GM12878 (cell line): ENCODE data around the gene SUSD5. TPM values are rescaled to one million over a fixed set of nuclear protein-coding genes. Genes with fewer than 3 reads are reported as not detected.

Experiments
- ATAC-seq: fragments of 200-7000 bp; cut with Tn5 transposase; 3 replicates; pipeline ENCODE4 v1.9.1; 2020; ENCODE audit warnings: mild to moderate bottlenecking, moderate library complexity
- BruUV-seq: library from RNA; stranded (reverse); fragments of 400-500 nt; replicated peaks from 2 replicates; lab custom pipeline; 2021; lab: Mats Ljungman, UMichigan
- CTCF ChIA-PET: fragments of 300-600 bp; sonication (Branson Sonifier 250); formaldehyde crosslinking; extraction: SDS; loops from one replicate; lab custom pipeline; 2021; ENCODE audit warnings: inconsistent platforms; lab: Yijun Ruan, JAX
- POLR2A ChIA-PET: fragments of 350-600 bp; formaldehyde crosslinking; extraction: SDS; loops from one replicate; lab custom pipeline; 2021; ENCODE audit warnings: inconsistent platforms; lab: Charles Lee
- RAD21 ChIA-PET: fragments of 300-600 bp; sonication (Branson Sonifier 250); formaldehyde crosslinking; loops from one replicate; lab custom pipeline; 2023; ENCODE audit warnings: antibody characterized with exemption; ENCODE audit not compliant: unreplicated experiment; lab: Charles Lee
- SMC1A ChIA-PET: fragments of 300-600 bp; sonication (Branson Sonifier 250); formaldehyde crosslinking; loops from one replicate; lab custom pipeline; 2023; ENCODE audit not compliant: unreplicated experiment, uncharacterized antibody; lab: Charles Lee
- DNase-seq: peaks from one replicate; pipeline ENCODE4 v3.0.0-alpha.2; 2011; ENCODE audit warnings: low read depth, low spot score
- FAIRE-seq: peaks from 3 replicates; lab custom pipeline; 2011; peaks lifted over from hg19 to GRCh38; lab: Jason Lieb, UNC
- H2AFZ ChIP-seq: 2 replicates; pipeline ENCODE4 v1.6.0; 2011; ENCODE audit warnings: low read depth, low read length, control low read depth; ENCODE audit not compliant: control insufficient read depth
- H3K27ac ChIP-seq: 2 replicates; pipeline ENCODE4 v1.5.1; 2011; ENCODE audit warnings: control low read depth; ENCODE audit not compliant: control insufficient read depth, insufficient read depth
- H3K27me3 ChIP-seq, 2 experiments: replicated peaks in 1 of 2; 2 replicates each; pipeline versions ENCODE4 v1.6.0 to v1.6.1; 2011; ENCODE audit warnings: low read length in 1 of 2; ENCODE audit not compliant: control insufficient read depth in 2 of 2, insufficient read depth in 2 of 2
- H3K36me3 ChIP-seq, 2 experiments: 2 replicates each; pipeline ENCODE4 v1.5.1; 2011; ENCODE audit warnings: low read length in 1 of 2; ENCODE audit not compliant: control insufficient read depth in 2 of 2, insufficient read depth in 2 of 2
- H3K4me1 ChIP-seq: 2 replicates; pipeline ENCODE4 v1.6.1; 2011; ENCODE audit warnings: mild to moderate bottlenecking, low read length, moderate library complexity, mixed read lengths; ENCODE audit not compliant: control insufficient read depth, insufficient read depth
- H3K4me2 ChIP-seq: 2 replicates; pipeline ENCODE4 v1.6.0; 2011; ENCODE audit warnings: control low read depth; ENCODE audit not compliant: control insufficient read depth, insufficient read depth
- H3K4me3 ChIP-seq: fragments of 200-600 bp; sonication (generic); 2 replicates; pipeline ENCODE4 v1.5.1; 2016
- H3K79me2 ChIP-seq: 2 replicates; pipeline ENCODE4 v1.6.0; 2011; ENCODE audit warnings: low read length; ENCODE audit not compliant: control insufficient read depth, insufficient read depth
- H3K9ac ChIP-seq: 2 replicates; pipeline ENCODE4 v1.8.0; 2011; ENCODE audit warnings: low read length, control low read depth, mixed read lengths; ENCODE audit not compliant: control insufficient read depth, insufficient read depth
- H3K9me3 ChIP-seq: replicated peaks from 3 replicates; pipeline ENCODE4 v1.5.1; 2011; ENCODE audit warnings: mild to moderate bottlenecking, low read length; ENCODE audit not compliant: control insufficient read depth, insufficient read depth
- H4K20me1 ChIP-seq: 2 replicates; pipeline ENCODE4 v1.6.0; 2011; ENCODE audit not compliant: control insufficient read depth, insufficient read depth
- ATF2 ChIP-seq: IDR thresholded peaks from 2 replicates; pipeline ENCODE4 v1.6.1; 2012; ENCODE audit warnings: low read length, inconsistent platforms
- CHD2 ChIP-seq: IDR thresholded peaks from 2 replicates; pipeline ENCODE4 v1.6.1; 2011; ENCODE audit warnings: low read depth, low read length, improper control_type of control experiment, borderline replicate concordance
- CREM ChIP-seq: IDR thresholded peaks from 2 replicates; pipeline ENCODE4 v1.6.1; 2014; ENCODE audit warnings: antibody characterized with exemption, low read depth
- EP300 ChIP-seq, 2 experiments: fragments of 150-350 bp in 1 of 2; IDR thresholded peaks; 2 replicates each; pipeline ENCODE4 v1.6.1; 2011 to 2012; ENCODE audit warnings: low read depth in 2 of 2, low read length in 2 of 2, borderline replicate concordance in 1 of 2, improper control_type of control experiment in 1 of 2, inconsistent platforms in 1 of 2; ENCODE audit not compliant: control insufficient read depth in 1 of 2
- FOXK2 ChIP-seq: fragments of 450-650 bp; IDR thresholded peaks from 2 replicates; pipeline ENCODE4 v1.6.1; 2017; ENCODE audit warnings: mild to moderate bottlenecking, moderate library complexity
- HDGF ChIP-seq: fragments of 450-650 bp; IDR thresholded peaks from 2 replicates; pipeline ENCODE4 v1.6.1; 2016; ENCODE audit warnings: antibody characterized with exemption
- IKZF1 ChIP-seq: fragments of 450-650 bp; conservative IDR thresholded peaks from 2 replicates; pipeline ENCODE4 v1.6.1; 2017; ENCODE audit warnings: antibody characterized with exemption, mild to moderate bottlenecking
- KLF5 ChIP-seq: fragments of 450-650 bp; IDR thresholded peaks from 2 replicates; pipeline ENCODE4 v1.6.1; 2014; ENCODE audit warnings: mild to moderate bottlenecking; ENCODE audit not compliant: partially characterized antibody
- MYC ChIP-seq: IDR thresholded peaks from 2 replicates; pipeline ENCODE4 v1.6.1; 2011; ENCODE audit warnings: mild to moderate bottlenecking, low read length, moderate library complexity, inconsistent platforms; ENCODE audit not compliant: insufficient read depth, insufficient replicate concordance, insufficient read length, severe bottlenecking
- NFYA ChIP-seq: IDR thresholded peaks from 2 replicates; pipeline ENCODE4 v1.6.1; 2011; ENCODE audit warnings: low read depth, mild to moderate bottlenecking, low read length, improper control_type of control experiment, borderline replicate concordance
- PAX5 ChIP-seq: IDR thresholded peaks from 2 replicates; pipeline ENCODE4 v1.6.1; 2011; ENCODE audit warnings: low read depth, low read length, borderline replicate concordance
- RELA ChIP-seq: fragments of 450-650 bp; IDR thresholded peaks from 2 replicates; pipeline ENCODE4 v1.8.0; 2014; ENCODE audit warnings: borderline replicate concordance; ENCODE audit not compliant: partially characterized antibody
- SPI1 ChIP-seq: IDR thresholded peaks from 2 replicates; pipeline ENCODE4 v1.6.1; 2011; ENCODE audit warnings: low read depth, mild to moderate bottlenecking, low read length, moderate library complexity, borderline replicate concordance; ENCODE audit not compliant: insufficient read depth
- TARDBP ChIP-seq: IDR thresholded peaks from 2 replicates; pipeline ENCODE4 v1.6.1; 2016; ENCODE audit warnings: borderline replicate concordance
- ZNF217 ChIP-seq: fragments of 450-650 bp; IDR thresholded peaks from 2 replicates; pipeline ENCODE4 v1.6.1; 2017; ENCODE audit warnings: antibody characterized with exemption, mild to moderate bottlenecking
- WGBS: methylation state at CpG from one replicate; pipeline ENCODE4 v1.1.6; 2016; ENCODE audit warnings: low lambda C conversion rate; ENCODE audit not compliant: insufficient replicate concordance, insufficient coverage; ENCODE audit errors: missing lambda C conversion rate; 5-methylcytosine and 5-hydroxymethylcytosine counted together
- in situ Hi-C: fragments of 300-500 bp; cut with MboI; formaldehyde crosslinking; loops from 9 replicates; pipeline ENCODE4 v1.14.3; 2018; ENCODE audit warnings: mixed read lengths
- intact Hi-C: fragments of 100-400 bp; cut with micrococcal nuclease; formaldehyde crosslinking; loops from one replicate; pipeline ENCODE4 v1.14.2; 2022; ENCODE audit not compliant: unreplicated experiment
- polyA plus RNA-seq, 11 experiments: library from polyadenylated mRNA; depleted of rRNA in 4 of 11; unstranded in 6 of 11; stranded (reverse) in 5 of 11; fragments of >200 nt; fragmentation: Nextera tagmentation in 4 of 11; fragmentation: Illumina TruSeq in 1 of 11; extraction: Ambion mirVana in 4 of 11; extraction: Trizol in 1 of 11; gene quantifications; 1 replicate in 1 of 11; 2 replicates in 10 of 11; pipeline versions ENCODE4 v1.2.1 to v1.2.3, GENCODE V29; 2011 to 2016; ENCODE audit warnings: inconsistent platforms in 2 of 11, missing spikeins in 2 of 11, low read depth in 1 of 11
- total RNA-seq, 4 experiments: library from RNA; depleted of rRNA in 3 of 4; stranded (reverse); fragments of >200 nt in 3 of 4; fragmentation: Illumina TruSeq in 1 of 4; extraction: Trizol in 1 of 4; gene quantifications; 2 replicates each; pipeline versions ENCODE4 v1.2.1 to v1.2.3, GENCODE V29; 2013 to 2021
- TF ChIP-seq, protein P1 (sequence below): fragments of 450-650 bp; IDR thresholded peaks from 2 replicates; pipeline ENCODE4 v1.6.1; 2018; ENCODE audit warnings: mild to moderate bottlenecking, low read depth, moderate library complexity; ENCODE audit not compliant: partially characterized antibody

Gene SUSD5
- total and polyA plus RNA-seq, 10 of the 15 experiments (the other 5 are each of a cell fraction or from before 2014, with no cell fraction given) = 0.01 to 0.05 (median 0.03) TPM; not detected in 4

DNA sequence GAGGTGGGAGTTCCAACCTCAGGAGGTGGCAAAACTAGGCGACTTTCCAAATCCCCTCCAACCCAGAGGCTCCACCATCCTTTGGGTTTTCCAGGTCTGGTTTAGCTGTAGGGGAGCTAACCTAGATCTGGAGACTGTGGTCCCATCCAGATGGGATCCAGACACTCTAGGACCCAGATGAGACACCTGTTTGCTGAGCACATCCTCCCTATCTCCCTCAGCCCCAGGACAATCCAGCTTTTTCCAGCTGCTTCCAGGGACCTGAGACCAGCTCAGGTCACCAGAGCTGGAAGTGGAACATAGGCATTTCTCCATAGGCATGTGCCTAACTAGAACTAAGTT lies 86.6 kb downstream of the SUSD5 start:
- SMC1A ChIA-PET = interaction anchor here (0.8 to 4.4 kb wide), 42 partner anchors 9 to 659 kb away, joined by 3 to 135 read pairs (median 4); partner anchors contain the start of gene CCR4
- no peak overlapping the region for H2AFZ ChIP-seq
- H3K4me2 ChIP-seq = no peak overlapping the region
- BruUV-seq = no TSS peak
- FAIRE-seq (no peak), ATAC-seq (peak; percentile 28), DNase-seq (no peak)
- WGBS = 100% methylated on average over 1 of the region's 1 CpG
- no peaks in the 10 kb centered on the region for H3K79me2 ChIP-seq
- H3K9ac ChIP-seq = no peak overlapping the region
- CTCF ChIA-PET = interaction anchor here (0.7 to 12.2 kb wide), 63 partner anchors 10 to 925 kb away, joined by 3 to 319 read pairs (median 4); partner anchors contain the start of genes CCR4, CLASP2 and PDCD6IP
- no peaks in the 10 kb centered on the region for H3K9me3 ChIP-seq
- H4K20me1 ChIP-seq = no peaks in the 10 kb centered on the region
- H3K36me3 ChIP-seq = no peaks in the 10 kb centered on the region; a peak in 1 of 4 replicates
- TF ChIP-seq HDGF = no peak
- TF ChIP-seq MYC = no peak
- TF ChIP-seq KLF5 = no peak
- no peak for TF ChIP-seq IKZF1
- TF ChIP-seq EP300 (IDR thresholded peaks at IDR 0.05; ENCODE audit: borderline replicate concordance in 1 of 2, control insufficient read depth in 1 of 2, low read depth in 2 of 2, low read length in 2 of 2) = no peak
- TF ChIP-seq SPI1 = no peak
- TF ChIP-seq, protein P1, sequence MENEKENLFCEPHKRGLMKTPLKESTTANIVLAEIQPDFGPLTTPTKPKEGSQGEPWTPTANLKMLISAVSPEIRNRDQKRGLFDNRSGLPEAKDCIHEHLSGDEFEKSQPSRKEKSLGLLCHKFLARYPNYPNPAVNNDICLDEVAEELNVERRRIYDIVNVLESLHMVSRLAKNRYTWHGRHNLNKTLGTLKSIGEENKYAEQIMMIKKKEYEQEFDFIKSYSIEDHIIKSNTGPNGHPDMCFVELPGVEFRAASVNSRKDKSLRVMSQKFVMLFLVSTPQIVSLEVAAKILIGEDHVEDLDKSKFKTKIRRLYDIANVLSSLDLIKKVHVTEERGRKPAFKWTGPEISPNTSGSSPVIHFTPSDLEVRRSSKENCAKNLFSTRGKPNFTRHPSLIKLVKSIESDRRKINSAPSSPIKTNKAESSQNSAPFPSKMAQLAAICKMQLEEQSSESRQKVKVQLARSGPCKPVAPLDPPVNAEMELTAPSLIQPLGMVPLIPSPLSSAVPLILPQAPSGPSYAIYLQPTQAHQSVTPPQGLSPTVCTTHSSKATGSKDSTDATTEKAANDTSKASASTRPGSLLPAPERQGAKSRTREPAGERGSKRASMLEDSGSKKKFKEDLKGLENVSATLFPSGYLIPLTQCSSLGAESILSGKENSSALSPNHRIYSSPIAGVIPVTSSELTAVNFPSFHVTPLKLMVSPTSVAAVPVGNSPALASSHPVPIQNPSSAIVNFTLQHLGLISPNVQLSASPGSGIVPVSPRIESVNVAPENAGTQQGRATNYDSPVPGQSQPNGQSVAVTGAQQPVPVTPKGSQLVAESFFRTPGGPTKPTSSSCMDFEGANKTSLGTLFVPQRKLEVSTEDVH = no peak
- TF ChIP-seq PAX5 = no peak
- no peak for TF ChIP-seq ZNF217
- TF ChIP-seq TARDBP = no peak
- no peak for TF ChIP-seq RELA
- no peak for TF ChIP-seq NFYA
- TF ChIP-seq ATF2 = no peak
- TF ChIP-seq FOXK2 = no peak
- TF ChIP-seq CHD2 = no peak
- TF ChIP-seq CREM = no peak
- no peak overlapping the region for H3K27ac ChIP-seq
- H3K4me1 ChIP-seq = no peaks in the 10 kb centered on the region
- RAD21 ChIA-PET = interaction anchor here (0.7 to 3.8 kb wide), 27 partner anchors 8 to 655 kb away, joined by 3 to 160 read pairs (median 4); partner anchors contain the start of genes CCR4, CRTAP, GLB1 and TMPPE
- H3K27me3 ChIP-seq = no peaks in the 10 kb centered on the region
- in situ Hi-C loops (loop anchor here (5.0 kb wide), 2 partner anchors 240 to 655 kb away; no protein-coding TSS in a partner anchor), intact Hi-C loops (loop anchor here (5.0 kb wide), 1 partner anchor 185 kb away; no protein-coding TSS in a partner anchor)
- POLR2A ChIA-PET = interaction anchor here (0.5 to 1.7 kb wide), 4 partner anchors 9 to 1267 kb away, joined by 3 to 4 read pairs (median 3); no protein-coding TSS in a partner anchor
- no peak overlapping the region for H3K4me3 ChIP-seq
